Chondrocyte (in vitro differentiated cells): ENCODE data around the gene AKAP13. TPM values are rescaled to one million over a fixed set of nuclear protein-coding genes. Genes with fewer than 3 reads are reported as not detected.

Source experiments
- DNase-seq: peaks from one replicate; pipeline ENCODE4 v3.0.0; 2021; ENCODE audit warnings: mixed read lengths, low spot score
- H3K27ac Mint-ChIP-seq: one replicate; pipeline ENCODE4 v1.8.0; 2021; ENCODE audit warnings: mild to moderate bottlenecking, moderate library complexity, mixed read lengths; ENCODE audit not compliant: unreplicated experiment
- H3K27me3 Mint-ChIP-seq: 2 replicates; pipeline ENCODE4 v1.8.0; 2021; ENCODE audit warnings: low read depth, mixed read lengths
- H3K36me3 Mint-ChIP-seq: 2 replicates; pipeline ENCODE4 v1.8.0; 2021; ENCODE audit warnings: low read depth, mixed read lengths
- H3K4me1 Mint-ChIP-seq: 2 replicates; pipeline ENCODE4 v1.8.0; 2021; ENCODE audit warnings: low read depth, mild to moderate bottlenecking, mixed read lengths
- H3K4me3 Mint-ChIP-seq: one replicate; pipeline ENCODE4 v1.8.0; 2021; ENCODE audit warnings: mild to moderate bottlenecking, moderate library complexity, mixed read lengths; ENCODE audit not compliant: unreplicated experiment
- H3K9me3 Mint-ChIP-seq: 2 replicates; pipeline ENCODE4 v1.8.0; 2021; ENCODE audit warnings: low read depth, mixed read lengths
- CTCF ChIP-seq: fragments of 200-600 bp; sonication (generic); IDR thresholded peaks from 2 replicates; pipeline ENCODE4 v1.5.0; 2021; ENCODE audit warnings: antibody characterized with exemption, mild to moderate bottlenecking, moderate library complexity
- total RNA-seq: library from RNA; stranded (reverse); gene quantifications from 3 replicates; pipeline ENCODE4 v1.2.1, GENCODE V29; 2021

Gene AKAP13
- total RNA-seq, 1 donor from 2014 or later = 80.6 TPM

- no peaks in the 10 kb centered on the region for H3K9me3 Mint-ChIP-seq
- peaks cover 9% of the 10 kb centered on the region for H3K4me1 Mint-ChIP-seq
- no peaks in the 10 kb centered on the region for H3K36me3 Mint-ChIP-seq
- DNase-seq = no peak
- no peak for TF ChIP-seq CTCF
- H3K27ac Mint-ChIP-seq = no peak overlapping the region
- H3K4me3 Mint-ChIP-seq = no peak overlapping the region
- H3K27me3 Mint-ChIP-seq = no peaks in the 10 kb centered on the region
Measured at GRCh38 chr15:85492406-85492805, 112.0 kb downstream of the AKAP13 start.

- TF ChIP-seq CTCF = no peak
- Mint-ChIP-seq H3K4me3 (no peak overlapping the region), H3K9me3 (no peaks in the 10 kb centered on the region), H3K27ac (no peak overlapping the region), H3K36me3 (no peaks in the 10 kb centered on the region), H3K4me1 (peaks cover 9% of the 10 kb centered on the region), H3K27me3 (no peaks in the 10 kb centered on the region)
- DNase-seq = no peak
Measured at GRCh38 chr15:85493260-85493659, 112.9 kb downstream of the AKAP13 start.

- no peak for DNase-seq
- H3K27ac Mint-ChIP-seq = peak overlapping the region; percentile 46
- no peaks in the 10 kb centered on the region for H3K9me3 Mint-ChIP-seq
- no peak overlapping the region for H3K4me3 Mint-ChIP-seq
- TF ChIP-seq CTCF = no peak
- H3K4me1 Mint-ChIP-seq = peaks cover 12% of the 10 kb centered on the region
- no peaks in the 10 kb centered on the region for H3K36me3 Mint-ChIP-seq
- H3K27me3 Mint-ChIP-seq = no peaks in the 10 kb centered on the region
Measured at GRCh38 chr15:85494048-85494777, 113.8 kb downstream of the AKAP13 start.

- H3K27ac Mint-ChIP-seq = no peak overlapping the region
- no peak for DNase-seq
- H3K4me1 Mint-ChIP-seq = peaks cover 21% of the 10 kb centered on the region
- H3K27me3 Mint-ChIP-seq = no peaks in the 10 kb centered on the region
- H3K9me3 Mint-ChIP-seq = no peaks in the 10 kb centered on the region
- no peak for TF ChIP-seq CTCF
- H3K4me3 Mint-ChIP-seq = no peak overlapping the region
- no peaks in the 10 kb centered on the region for H3K36me3 Mint-ChIP-seq
Measured at GRCh38 chr15:85495096-85495495, 114.7 kb downstream of the AKAP13 start.

GRCh38 chr15:85495544-85495943 lies 115.1 kb downstream of the AKAP13 start:
- Mint-ChIP-seq H3K4me3 (no peak overlapping the region), H3K27me3 (no peaks in the 10 kb centered on the region), H3K9me3 (no peaks in the 10 kb centered on the region), H3K27ac (no peak overlapping the region), H3K36me3 (no peaks in the 10 kb centered on the region), H3K4me1 (peaks cover 25% of the 10 kb centered on the region)
- no peak for DNase-seq
- TF ChIP-seq CTCF = no peak
